Measurements from ENCODE around the gene ERBB4.

GRCh38 chr2:211942153-211942552 lies 596.4 kb downstream of the ERBB4 start:
- TF ChIP-seq CTCF (conservative IDR thresholded peaks at IDR 0.05; ENCODE audit: low read depth, low read length), result no peak
- TF ChIP-seq EZH2 (IDR thresholded peaks at IDR 0.05; ENCODE audit: borderline replicate concordance, low read depth, low read length, poor library complexity, severe bottlenecking), result no peak
